Measurements from ENCODE around the gene ANAPC4.

ANAPC4 gene

DNA sequence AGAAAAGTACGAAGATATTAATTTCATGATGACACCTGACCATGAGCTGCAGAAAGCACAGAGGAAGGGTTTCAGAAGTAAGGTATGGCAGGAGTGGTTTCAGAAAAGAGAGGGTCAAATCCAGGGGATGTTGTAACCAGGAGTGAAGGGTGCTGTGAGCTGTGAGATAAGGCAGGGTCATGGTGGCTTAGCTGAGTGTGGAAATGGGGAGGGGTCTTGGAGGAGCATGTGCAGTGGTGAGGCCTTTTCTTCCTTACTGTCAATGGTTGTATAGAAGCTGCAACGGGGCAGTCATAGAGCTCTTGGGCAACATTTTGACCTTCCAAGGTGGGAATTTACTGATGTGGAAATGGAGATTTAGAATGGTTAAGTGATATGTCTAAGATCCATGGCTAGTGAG is 2.5 kb downstream of the ANAPC4 start:
- DNase-seq: no peak

DNA sequence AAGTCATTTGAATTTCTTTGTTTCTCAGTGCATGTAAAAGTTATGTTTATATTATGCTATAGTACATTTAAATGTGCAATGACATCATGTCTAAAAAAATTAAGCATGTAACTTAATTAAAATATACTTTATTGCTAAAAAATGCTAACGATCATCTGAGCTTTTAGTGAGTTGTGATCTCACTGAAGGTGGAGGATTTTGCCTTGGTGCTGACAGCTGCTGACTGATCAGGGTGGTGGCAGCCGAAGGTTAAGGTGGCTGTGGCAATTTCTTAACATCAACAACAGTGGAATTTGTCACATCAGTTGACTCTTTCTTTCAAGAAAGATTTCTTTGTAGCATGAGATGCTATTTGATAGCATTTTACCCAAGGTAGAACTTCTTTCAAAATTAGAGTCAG is 6.6 kb downstream of the ANAPC4 start:
- DNase-seq: no peak

DNA sequence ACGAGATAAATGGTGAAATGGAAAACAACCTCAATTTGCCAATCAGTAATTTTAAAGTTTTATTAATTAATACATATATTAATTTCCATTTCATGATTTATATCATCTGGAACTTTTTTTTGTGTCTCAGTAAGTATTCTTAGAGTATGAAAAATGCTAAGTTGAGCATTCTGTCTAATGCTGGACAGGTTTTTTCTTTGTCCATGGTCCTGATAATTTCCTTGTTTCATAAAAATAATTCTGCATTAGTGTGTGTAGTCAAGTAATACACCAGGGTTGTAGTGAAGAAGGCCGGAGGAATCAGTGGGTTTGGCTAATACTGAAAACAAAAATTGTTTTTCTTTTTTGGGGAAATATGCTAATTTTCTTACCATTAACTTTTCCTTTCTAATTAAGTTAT is 9.9 kb downstream of the ANAPC4 start:
- DNase-seq: no peak

DNA sequence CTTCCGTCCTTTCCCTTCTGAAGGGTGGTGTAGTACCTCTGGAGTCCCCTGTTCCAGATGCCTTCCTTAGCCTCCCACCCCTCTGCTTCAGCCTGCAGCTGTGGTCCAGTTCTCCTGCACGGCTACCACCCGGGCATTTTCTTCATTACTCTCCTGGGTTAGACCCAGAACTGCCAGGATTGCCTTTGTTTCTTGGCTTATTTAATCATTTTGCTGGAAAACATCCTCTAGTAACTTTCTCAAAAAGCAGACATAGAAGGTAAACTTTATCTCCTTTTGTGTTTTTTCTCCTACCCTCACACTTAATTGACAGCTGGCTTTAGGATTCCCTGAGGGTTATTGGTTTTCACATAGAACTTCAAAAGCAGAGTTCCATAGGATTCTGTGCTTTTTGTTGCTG is 20.2 kb downstream of the ANAPC4 start:
- no peak for DNase-seq

DNA sequence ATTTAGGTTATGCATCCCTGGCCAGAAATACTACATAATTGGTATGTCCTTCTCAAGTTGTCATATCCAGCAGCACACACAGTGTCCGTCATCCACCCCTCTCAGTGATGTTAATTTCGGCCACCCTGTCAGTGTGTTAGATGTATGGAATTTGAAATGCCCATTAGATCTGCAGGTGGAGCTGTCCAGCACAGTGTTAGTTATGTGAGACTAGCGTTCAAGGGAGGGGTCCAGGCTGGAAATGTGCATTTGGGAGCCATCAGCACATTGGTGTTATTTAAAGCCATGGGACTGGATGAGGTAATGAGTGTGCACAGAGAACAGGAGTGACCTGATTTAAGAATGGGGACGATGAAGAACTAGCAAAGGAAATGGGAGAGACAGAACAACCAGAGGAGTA is 22.4 kb downstream of the ANAPC4 start:
- no peak for DNase-seq

DNA sequence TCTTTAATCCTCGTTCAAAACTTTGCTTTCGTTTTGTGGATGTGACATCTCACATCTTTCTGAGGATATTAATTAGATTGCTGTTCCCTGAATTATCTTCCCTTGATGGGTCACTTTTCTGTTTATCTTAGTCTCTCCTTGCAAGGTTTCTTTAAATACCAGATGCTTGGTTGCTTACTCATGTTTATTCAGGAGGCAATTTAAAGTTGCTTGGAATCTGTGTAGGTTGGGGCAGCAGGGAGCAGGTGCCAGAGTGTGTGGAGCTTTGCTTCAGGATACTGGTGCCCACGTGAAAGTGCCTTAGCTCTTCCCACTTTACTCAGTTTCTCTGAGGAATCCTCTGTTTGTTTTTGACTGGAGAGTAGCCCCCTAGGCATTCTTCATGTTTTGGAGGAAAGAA is 24.0 kb downstream of the ANAPC4 start:
- no peak for DNase-seq

DNA sequence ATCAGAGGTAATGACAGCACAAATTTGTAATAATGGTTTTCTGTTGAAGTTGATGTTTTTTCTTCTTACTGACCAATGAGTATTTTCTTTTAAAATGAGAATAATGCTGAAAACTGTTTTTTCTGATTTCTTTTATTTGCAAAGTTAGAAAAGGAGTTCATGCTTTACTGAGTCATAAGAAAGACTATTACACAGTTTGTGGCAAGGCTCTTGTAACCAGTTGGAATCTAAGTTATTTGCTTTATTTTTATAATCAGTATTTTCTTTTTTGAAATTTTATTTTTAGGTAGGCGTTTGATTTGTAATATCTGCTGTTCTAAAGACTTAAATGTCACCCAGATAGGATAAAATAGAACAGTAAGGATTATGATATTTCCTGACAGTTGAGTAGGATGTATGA is 25.5 kb downstream of the ANAPC4 start:
- DNase-seq: no peak

DNA sequence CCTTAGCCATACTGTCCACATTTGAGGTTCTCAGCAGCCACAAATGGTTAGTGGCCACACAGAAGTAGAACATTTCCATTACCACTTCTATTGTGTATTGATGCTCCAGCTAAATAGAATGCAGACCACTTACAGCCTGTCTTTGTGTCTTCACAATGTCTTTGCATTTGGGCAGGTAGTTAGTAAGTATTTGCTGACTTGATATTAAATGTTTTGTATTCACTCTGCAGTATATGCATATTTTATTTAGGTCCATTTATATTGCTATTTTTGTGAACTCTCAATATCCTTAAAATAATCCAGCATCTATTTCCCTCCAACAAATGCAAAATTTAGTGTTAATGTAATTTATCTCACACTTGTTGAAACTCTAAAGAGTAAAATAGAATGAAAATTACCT is 26.6 kb downstream of the ANAPC4 start:
- no peak for DNase-seq

DNA sequence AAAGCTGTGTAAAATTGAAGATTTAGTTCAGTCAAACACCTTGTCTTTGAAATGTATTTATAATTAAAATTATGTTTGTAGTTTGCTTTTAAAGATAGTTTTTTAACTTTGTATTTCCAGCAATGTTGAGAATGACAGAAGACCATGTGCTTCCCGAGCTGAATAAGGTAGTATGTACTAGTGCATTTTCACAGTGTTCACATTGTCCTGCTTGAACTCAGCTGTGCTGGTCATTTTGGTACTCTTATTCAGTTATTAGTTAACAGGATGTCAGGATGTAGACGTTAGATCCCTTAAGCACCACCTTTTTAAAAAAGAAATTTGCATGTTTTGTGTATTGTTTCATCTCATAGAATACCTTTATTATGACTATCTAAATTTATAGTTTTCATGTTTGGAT is 28.4 kb downstream of the ANAPC4 start:
- no peak for DNase-seq

DNA sequence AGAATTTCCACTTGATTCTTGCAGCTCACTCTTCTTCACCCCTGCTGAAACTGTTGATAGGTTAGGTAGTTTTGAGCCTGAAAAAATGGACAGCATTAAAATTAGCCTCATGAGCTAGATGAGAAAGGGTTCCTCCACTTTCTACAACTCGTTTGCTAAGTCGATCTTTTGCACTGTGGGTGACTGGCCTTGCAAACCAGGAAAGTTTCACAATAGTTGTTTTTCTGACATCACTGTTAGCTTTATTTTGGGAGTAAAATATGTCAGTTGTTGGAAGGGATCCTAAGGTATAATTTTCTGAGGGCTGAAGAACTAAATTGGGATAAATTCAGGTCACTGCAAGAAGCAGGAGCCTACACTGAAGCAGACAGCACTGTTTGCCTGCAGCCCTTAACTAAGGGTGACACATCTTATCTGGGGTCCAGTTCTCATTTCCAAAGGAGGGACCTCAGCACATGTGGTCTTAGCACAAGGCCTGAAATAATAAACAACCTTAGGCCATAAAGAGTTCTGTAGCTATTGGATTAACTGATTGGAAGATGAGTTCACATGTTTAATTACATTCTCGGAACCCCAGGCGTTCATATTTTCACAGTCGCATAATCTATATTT is 29.1 kb downstream of the ANAPC4 start:
- DNase-seq: no peak

DNA sequence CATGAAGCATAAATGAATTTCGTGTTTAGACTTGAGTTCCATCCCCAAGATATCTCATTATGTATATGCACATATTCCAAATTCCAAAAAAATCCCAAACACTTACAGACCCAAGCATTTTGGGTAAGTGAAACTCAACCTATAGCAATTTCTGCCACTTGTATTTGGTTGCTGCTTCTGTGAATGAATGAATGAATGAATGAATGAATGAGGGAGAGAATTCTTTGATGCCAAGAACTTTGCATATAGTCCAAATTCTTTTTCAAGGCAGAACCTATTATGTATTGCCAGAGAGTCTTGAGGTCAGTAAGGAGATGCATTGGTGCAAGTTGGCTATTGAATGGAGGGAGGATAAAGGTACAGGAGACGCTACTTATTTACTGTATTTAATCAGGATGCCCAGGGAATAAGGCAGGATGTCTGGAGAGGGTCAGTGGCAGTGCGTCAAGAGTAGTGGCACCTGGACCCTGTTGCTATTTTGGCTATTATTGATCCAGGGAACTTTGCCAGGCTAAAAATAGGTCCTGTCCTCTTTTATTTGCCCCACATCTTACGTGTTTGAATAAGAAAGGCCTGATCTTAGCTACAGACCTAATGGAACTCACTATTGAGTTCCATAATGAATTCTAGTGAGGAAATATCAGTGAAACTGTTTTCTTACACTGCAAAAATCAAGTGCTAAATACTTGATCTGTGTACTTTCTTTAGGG is 33.9 kb downstream of the ANAPC4 start:
- no peak for DNase-seq

DNA sequence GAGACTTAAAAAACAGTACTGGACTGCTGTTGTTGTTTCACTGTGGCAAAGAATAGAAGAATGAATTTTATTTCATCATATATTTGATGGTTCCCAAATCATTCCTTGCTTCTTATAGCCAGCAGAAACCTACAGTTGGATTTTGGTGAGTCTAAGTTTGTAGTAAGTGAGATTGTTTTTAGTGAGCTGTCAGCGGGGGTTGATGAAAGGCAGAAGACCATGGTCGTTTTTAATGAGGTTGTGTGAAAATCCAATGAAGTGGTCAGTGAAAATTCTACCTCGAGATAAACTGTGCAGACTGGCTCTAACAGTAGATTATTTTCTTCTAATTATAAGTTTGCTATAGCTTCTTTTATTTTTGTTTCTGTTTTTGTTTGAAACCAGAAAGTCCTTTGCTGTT is 36.2 kb downstream of the ANAPC4 start:
- no peak for DNase-seq

DNA sequence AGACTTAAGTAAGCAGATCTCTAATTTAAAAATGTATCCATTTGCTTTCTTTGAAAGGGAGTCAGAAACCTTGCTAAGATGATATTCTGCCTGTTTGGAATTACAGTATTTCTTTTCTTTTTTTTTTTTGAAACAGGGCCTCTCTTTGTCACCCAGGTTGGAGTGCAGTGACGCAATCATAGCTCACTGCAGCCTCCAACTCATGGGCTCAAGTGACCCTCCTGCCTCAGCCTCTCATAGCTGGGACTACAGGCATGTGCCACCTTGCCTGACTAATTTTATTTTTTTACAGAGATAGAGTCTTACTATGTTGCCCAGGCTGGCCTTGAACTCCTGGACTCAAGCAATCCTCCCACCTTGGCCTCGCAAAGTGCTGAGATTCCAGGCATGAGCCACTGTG is 40.0 kb downstream of the ANAPC4 start:
- no peak for DNase-seq

DNA sequence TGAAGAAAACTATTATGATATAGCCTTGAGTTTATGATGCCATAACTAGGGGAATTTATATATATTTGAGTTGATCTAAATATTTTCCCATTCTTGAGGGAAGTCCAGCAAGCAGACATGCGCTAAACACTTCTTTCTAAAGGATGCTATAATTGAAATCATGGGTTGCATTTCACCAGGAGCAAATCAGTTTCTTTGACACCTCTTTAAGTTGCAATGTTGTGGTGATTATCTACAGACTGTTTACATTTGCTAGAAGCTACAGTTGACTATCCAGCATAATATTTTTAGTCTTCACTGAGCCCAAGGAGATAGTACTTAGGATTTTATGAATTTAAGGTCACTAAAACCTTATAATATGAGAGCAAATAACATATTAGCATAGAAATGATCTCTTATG is 43.9 kb downstream of the ANAPC4 start:
- no peak for DNase-seq

DNA sequence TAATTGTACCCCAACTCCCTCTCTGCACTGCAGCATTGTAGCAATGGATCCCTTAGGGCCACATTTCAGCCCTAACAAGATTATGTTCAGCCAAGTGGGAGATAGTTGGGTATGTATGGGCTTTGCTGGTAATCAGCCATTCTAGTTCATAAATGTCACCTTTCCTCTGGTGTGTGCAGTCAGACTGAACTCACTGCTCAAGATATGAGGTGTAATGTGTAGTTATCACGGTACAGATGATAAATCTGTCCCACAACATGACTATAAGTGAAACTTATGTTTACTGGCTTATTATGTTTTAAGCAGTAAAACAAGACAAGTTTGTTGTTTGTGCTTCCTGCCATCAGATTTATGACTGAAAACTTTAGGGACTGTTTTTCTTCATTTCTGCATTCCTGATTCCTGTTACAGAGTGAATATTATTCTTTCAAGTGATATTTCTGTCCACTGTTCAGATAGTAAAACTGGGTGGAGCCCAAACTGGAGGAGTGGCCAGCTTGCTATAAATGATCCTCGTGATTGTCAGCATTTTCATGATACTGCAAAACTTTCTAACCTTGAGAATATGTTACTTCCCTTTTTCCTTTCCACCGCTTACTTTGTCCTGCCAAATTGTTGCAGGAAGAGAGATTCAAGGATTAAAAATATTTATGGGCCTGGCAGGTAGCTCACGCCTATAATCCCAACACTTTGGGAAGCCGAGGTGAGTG is 44.9 kb downstream of the ANAPC4 start:
- DNase-seq: no peak

DNA sequence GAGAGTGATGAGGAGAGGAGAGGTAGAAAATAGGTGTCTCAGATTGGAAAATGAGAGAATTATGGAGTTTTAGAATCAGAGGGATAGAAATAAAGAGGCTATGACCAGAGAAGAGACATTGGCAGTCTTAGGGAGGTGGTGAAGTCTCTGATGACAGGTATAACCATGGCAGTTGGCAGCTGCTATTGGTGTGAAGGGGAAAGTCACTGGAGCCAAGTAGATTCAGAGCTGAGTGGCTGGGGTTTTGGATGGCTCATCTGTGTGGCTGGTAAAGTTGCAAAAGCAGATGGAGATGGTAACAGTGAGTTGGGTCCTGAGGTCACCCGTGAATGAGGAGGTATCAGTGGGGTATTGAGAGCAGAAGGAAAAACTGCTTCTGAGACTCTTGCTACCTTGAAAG is 46.5 kb downstream of the ANAPC4 start:
- DNase-seq: no peak

DNA sequence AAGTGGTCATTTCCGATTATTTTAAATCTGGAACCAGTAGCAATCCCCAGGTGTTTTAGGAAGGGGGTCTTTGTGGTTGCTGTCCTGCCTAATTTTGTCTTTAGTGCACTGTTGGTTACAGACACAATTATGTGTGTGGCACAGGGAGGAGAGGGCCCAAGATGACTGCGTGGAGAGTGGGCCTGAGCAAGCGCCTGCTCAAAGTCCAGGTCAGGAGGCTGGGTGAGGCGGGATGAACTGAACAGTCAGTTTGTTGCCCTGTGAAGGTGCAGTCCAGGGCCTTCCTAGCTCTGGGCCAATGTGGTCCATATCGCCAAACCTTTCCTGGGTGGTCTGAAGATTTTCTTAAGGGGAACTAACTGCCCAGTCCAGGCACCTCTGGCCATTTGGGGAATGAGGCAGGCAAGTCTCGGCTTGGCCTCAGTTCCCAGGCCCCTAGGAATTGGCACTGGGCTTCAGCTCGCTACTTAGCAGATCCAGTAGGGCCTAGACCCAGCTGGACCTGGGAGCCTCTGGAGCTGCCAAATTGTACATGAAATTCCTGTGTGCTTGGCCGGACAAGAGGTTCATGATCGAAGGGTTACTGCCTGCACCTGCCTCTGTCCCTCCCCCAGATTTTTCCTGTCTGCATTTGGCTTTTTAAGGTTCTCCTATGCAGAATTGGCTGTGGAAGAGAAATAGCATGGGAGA is 47.6 kb downstream of the ANAPC4 start:
- no peak for DNase-seq

DNA sequence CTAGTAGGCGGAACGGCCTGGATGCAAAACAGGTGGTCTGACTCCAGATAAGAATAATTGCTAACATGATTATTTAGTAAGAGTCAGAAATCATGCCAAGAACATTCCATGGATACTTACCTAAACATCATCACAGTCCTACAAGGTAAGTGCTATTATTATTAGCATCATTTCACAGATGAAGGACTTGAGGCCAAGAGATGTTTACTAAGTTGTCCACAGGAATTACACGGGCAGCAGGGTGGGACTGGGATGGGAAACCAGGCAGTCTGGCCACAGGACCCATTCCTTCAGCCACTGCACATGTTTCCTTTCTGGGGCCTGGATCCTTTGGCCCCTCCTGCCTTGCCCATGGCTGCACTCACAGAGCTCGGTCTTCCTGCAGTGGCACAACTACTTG is 48.3 kb downstream of the ANAPC4 start:
- no peak for DNase-seq

DNA sequence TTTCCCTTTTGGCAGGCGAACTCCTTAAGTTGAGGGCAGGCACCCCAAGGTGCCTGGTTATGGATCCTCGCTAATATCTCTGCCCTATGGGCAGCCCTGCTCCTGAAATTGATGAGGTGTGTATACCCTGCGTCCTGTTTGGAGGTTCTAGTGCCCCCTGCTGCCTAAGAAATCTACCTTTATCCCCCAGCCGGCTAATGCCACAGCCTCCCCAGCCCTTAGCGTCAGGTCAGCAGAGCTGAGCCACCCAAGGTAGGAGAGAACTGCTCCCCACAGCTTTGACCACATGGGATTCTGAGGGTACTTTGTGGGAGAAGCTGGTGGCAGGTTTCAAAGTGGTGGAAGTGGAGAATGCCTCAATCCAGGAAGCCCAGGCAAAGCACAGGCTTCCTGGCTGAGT is 50.8 kb downstream of the ANAPC4 start:
- DNase-seq: no peak

DNA sequence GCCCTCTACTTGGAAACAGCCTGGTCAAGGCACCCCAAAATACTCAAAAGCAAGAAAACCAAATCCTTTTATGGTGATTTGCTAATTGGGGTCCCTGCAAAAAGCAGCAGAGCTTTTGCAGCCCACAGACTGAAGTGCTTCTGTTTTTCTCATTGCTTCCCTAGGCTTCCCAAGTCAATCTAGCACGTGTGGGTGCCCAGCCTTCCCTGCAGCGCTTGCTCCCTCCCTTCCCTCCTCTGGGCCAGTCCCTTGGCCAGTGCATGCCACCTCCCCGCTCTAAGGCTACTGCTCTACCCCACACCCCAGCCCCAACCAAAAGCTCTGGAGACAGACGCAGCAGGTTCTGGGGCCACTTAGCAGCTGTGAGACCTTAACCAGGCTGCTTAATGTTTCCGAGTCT is 53.6 kb downstream of the ANAPC4 start:
- no peak for DNase-seq

DNA sequence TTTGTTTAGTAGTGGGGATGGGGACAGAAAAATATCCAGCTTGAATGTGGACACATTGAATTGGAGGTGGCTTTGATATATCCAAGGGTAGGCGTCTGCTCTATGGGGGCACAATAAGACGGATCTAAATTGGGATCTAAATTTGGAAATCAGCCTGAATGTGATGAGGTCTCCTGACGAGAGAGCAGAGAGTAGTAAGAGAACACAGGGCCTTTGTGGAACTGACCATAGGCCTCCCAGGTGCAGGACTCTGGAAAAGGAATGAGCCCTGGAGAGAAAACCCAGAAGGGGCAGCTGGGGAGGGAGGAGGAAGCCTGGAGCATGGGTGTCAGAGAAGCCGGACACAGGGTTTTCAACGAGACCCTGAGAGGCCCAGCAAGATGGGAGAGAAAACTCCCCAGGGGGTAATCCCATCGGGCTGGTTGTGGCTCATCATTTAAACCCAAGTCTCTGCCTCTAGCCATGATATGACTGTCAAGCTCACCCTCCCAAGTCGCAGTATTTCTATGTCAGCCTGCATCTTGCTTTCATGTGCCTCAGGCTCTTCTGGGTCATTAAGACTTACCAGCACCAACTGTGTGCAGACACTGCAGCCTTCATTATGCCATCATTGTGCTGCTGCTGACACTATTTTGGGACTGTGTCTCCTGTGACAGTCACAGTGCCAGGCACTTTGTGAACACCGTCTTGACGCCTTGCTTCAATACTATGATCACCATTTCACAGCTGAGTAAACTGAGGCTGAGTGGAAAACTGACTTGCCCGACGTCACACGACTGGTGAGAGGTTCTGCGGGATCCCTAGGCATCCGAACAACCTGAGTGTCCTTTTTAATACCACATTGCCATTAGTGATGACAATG is 57.1 kb downstream of the ANAPC4 start:
- DNase-seq: no peak

DNA sequence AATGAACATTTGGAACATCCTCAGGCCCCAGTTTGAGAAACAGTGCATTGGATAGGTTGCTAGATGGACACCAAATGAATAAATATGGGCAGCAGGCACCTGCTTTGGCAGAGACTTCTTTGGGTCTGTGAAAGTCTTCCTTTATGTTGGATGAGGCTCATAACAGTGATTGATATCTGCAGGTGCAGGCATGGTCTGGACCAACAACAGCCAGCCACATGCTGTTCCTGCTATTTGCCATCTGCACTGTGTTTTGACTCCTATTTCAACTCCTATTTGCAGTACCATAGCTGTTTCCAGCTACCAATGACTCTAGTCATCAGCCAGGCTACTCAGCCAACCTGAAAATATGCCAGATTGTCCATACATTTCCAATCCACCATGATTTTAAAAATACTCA is 60.9 kb downstream of the ANAPC4 start:
- DNase-seq: no peak

DNA sequence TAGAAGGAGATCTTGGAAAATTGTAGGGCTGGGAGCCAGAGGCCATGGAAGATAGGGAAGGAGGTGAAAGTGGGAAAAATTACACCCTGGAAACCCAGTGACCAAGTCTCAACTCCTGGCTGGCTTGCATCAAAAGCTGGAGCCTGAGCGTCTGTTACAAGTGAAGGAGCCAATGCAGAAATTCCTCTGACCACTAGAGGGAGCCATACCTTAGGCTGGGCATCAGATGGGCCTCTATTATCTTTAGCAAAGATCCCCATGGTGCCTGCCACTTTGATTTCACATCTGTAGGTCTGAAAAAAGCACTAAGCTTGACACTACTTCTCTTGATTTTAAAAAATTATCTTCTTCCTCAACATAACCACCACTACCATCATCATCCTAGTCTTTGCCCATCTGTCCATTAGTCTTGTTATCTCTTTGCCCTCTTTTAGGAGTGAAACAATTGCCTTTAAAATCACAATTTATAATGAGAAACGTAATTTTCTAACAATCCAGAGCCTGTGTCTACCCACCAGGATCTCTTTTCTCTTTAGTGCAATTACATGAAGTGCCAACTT is 62.9 kb downstream of the ANAPC4 start:
- DNase-seq: peak; percentile 63

Data from activated CD8-positive, alpha-beta memory T cell treated with anti-CD3 and anti-CD28 coated beads, Interleukin-2, amount 50 U/mL, for 48 hours (primary cell).